GM18907 (cell line): ENCODE data around the gene SMCO4.

Source experiments
- ATAC-seq: cut with Tn5 transposase; IDR thresholded peaks from one replicate; pipeline ENCODE4 v1.9.1; 2021; ENCODE audit warnings: mild to moderate bottlenecking, moderate library complexity; ENCODE audit not compliant: unreplicated experiment

Gene SMCO4

GRCh38 chr11:93560199-93560932 is 17.2 kb upstream of the SMCO4 start:
- ATAC-seq, result no peak

- ATAC-seq, result no peak
Measured at GRCh38 chr11:93559681-93560080, 16.5 kb upstream of the SMCO4 start.

- ATAC-seq, result no peak
Measured at GRCh38 chr11:93552874-93553273, 9.7 kb upstream of the SMCO4 start.

GRCh38 chr11:93549976-93550375 is 6.8 kb upstream of the SMCO4 start:
- no peak for ATAC-seq

GRCh38 chr11:93548679-93549319 is 5.6 kb upstream of the SMCO4 start:
- peak; percentile 45 for ATAC-seq

GRCh38 chr11:93547773-93548172 is 4.6 kb upstream of the SMCO4 start:
- ATAC-seq, result no peak

- no peak for ATAC-seq
Measured at GRCh38 chr11:93547028-93547427, 3.8 kb upstream of the SMCO4 start.

GRCh38 chr11:93545566-93545965 is 2.4 kb upstream of the SMCO4 start:
- no peak for ATAC-seq

- ATAC-seq, result peak; percentile 61
Measured at GRCh38 chr11:93542811-93543229, 371 bp downstream of the SMCO4 start.

- ATAC-seq, result peak; percentile 76
Measured at GRCh38 chr11:93541884-93542810, 1.0 kb downstream of the SMCO4 start.

- no peak for ATAC-seq
Measured at GRCh38 chr11:93540896-93541553, 2.2 kb downstream of the SMCO4 start.

- no peak for ATAC-seq
Measured at GRCh38 chr11:93540337-93540736, 2.9 kb downstream of the SMCO4 start.

- ATAC-seq, result no peak
Measured at GRCh38 chr11:93537767-93538261, 5.4 kb downstream of the SMCO4 start.

- ATAC-seq, result no peak
Measured at GRCh38 chr11:93537049-93537448, 6.1 kb downstream of the SMCO4 start.

GRCh38 chr11:93536101-93536861 is 6.9 kb downstream of the SMCO4 start:
- no peak for ATAC-seq

GRCh38 chr11:93535578-93535977 is 7.6 kb downstream of the SMCO4 start:
- ATAC-seq, result peak; percentile 67

GRCh38 chr11:93532806-93533205 is 10.4 kb downstream of the SMCO4 start:
- ATAC-seq, result no peak

- ATAC-seq, result peak; percentile 35
Measured at GRCh38 chr11:93532281-93532789, 10.9 kb downstream of the SMCO4 start.

GRCh38 chr11:93530468-93530826 is 12.7 kb downstream of the SMCO4 start:
- ATAC-seq, result no peak
